Measurements from ENCODE around the gene TTLL9. TPM values are rescaled to one million over a fixed set of nuclear protein-coding genes. Genes with fewer than 3 reads are reported as not detected.
A peak's percentile ranks its signal among the peaks of the same experiment; 100 is the strongest.

TTLL9 gene
- total RNA-seq, 1 donor = 0.09 TPM

- DNase-seq (ENCODE audit: low read depth) = no peak
- H3K4me3 ChIP-seq (ENCODE audit: low read depth, low read length) = no peak overlapping the region
- no peak for TF ChIP-seq CTCF (IDR thresholded peaks at IDR 0.05; ENCODE audit: insufficient read depth, low read length)
These were observed 63.3 kb downstream of the TTLL9 start for GRCh38 chr20:31933698-31934097.

GRCh38 chr20:31934491-31934890 is 64.1 kb downstream of the TTLL9 start:
- TF ChIP-seq CTCF (IDR thresholded peaks at IDR 0.05; ENCODE audit: insufficient read depth, low read length) = no peak
- no peak for DNase-seq (ENCODE audit: low read depth)
- H3K4me3 ChIP-seq (ENCODE audit: low read depth, low read length) = no peak overlapping the region

GRCh38 chr20:31934968-31935764 is 64.7 kb downstream of the TTLL9 start:
- no peak for TF ChIP-seq CTCF (IDR thresholded peaks at IDR 0.05; ENCODE audit: insufficient read depth, low read length)
- no peak overlapping the region for H3K4me3 ChIP-seq (ENCODE audit: low read depth, low read length)
- DNase-seq (ENCODE audit: low read depth) = no peak

GRCh38 chr20:31936420-31936819 is 66.0 kb downstream of the TTLL9 start:
- no peak overlapping the region for H3K4me3 ChIP-seq (ENCODE audit: low read depth, low read length)
- TF ChIP-seq CTCF (IDR thresholded peaks at IDR 0.05; ENCODE audit: insufficient read depth, low read length) = no peak
- DNase-seq (ENCODE audit: low read depth) = no peak

GRCh38 chr20:31937820-31938219 is 67.4 kb downstream of the TTLL9 start:
- no peak overlapping the region for H3K4me3 ChIP-seq (ENCODE audit: low read depth, low read length)
- TF ChIP-seq CTCF (IDR thresholded peaks at IDR 0.05; ENCODE audit: insufficient read depth, low read length) = no peak
- DNase-seq (ENCODE audit: low read depth) = no peak

- DNase-seq (ENCODE audit: low read depth) = no peak
- no peak overlapping the region for H3K4me3 ChIP-seq (ENCODE audit: low read depth, low read length)
- TF ChIP-seq CTCF (IDR thresholded peaks at IDR 0.05; ENCODE audit: insufficient read depth, low read length) = no peak
These were observed 69.2 kb downstream of the TTLL9 start for GRCh38 chr20:31939661-31940060.

GRCh38 chr20:31943052-31943471 is 72.6 kb downstream of the TTLL9 start:
- H3K4me3 ChIP-seq (ENCODE audit: low read depth, low read length) = no peak overlapping the region
- TF ChIP-seq CTCF (IDR thresholded peaks at IDR 0.05; ENCODE audit: insufficient read depth, low read length) = no peak
- peak; percentile 38 for DNase-seq (ENCODE audit: low read depth)

Data from fibroblast of the aortic adventitia (primary cell).